Liver (tissue), 9 donors: Measurements from ENCODE around the gene PYDC1. TPM values are rescaled to one million over a fixed set of nuclear protein-coding genes. Genes with fewer than 3 reads are reported as not detected.
"Not testable (repeated sequence)": the region's sequence is repeated elsewhere in the genome, so short reads cannot be mapped to it uniquely, and the experiment has no call there.

Source experiments
- DNase-seq: peaks from one replicate; pipeline ENCODE4 v3.0.0-alpha.2; 2017; ENCODE audit warnings: low spot score
- H3K27ac ChIP-seq, 2 donors: one replicate each; pipeline ENCODE4 v1.7.0; 2013; ENCODE audit warnings: inconsistent platforms in 2 of 2, low read length in 2 of 2, control low read depth in 1 of 2, low read depth in 1 of 2, mild to moderate bottlenecking in 1 of 2
- H3K27me3 ChIP-seq, 4 donors: one replicate each; pipeline versions ENCODE4 v1.6.1 to v1.7.0; 2013; ENCODE audit warnings: low read length in 3 of 4, inconsistent platforms in 1 of 4, mild to moderate bottlenecking in 1 of 4, moderate library complexity in 1 of 4; ENCODE audit not compliant: control insufficient read depth in 4 of 4, insufficient read depth in 4 of 4
- H3K36me3 ChIP-seq, 4 donors: one replicate each; pipeline versions ENCODE4 v1.6.1 to v1.7.0; 2013; ENCODE audit warnings: low read length in 3 of 4, mild to moderate bottlenecking in 3 of 4, low read depth in 1 of 4, moderate library complexity in 1 of 4; ENCODE audit not compliant: control insufficient read depth in 4 of 4, insufficient read depth in 3 of 4
- H3K4me1 ChIP-seq, 4 donors: one replicate each; pipeline versions ENCODE4 v1.6.1 to v1.7.0; 2013; ENCODE audit warnings: low read length in 3 of 4, mild to moderate bottlenecking in 3 of 4, moderate library complexity in 1 of 4; ENCODE audit not compliant: control insufficient read depth in 4 of 4, insufficient read depth in 4 of 4
- H3K4me3 ChIP-seq, 3 donors: one replicate each; pipeline versions ENCODE4 v1.6.1 to v1.7.0; 2013; ENCODE audit warnings: low read length in 3 of 3, control low read depth in 1 of 3, low read depth in 1 of 3, mild to moderate bottlenecking in 1 of 3
- H3K9ac ChIP-seq, 2 donors: one replicate each; pipeline ENCODE4 v1.7.0; 2013; ENCODE audit warnings: low read length in 2 of 2, mild to moderate bottlenecking in 2 of 2, moderate library complexity in 2 of 2, control low read depth in 1 of 2, low read depth in 1 of 2
- H3K9me3 ChIP-seq, 4 donors: one replicate each; pipeline versions ENCODE4 v1.6.1 to v1.7.0; 2013; ENCODE audit warnings: low read length in 3 of 4; ENCODE audit not compliant: control insufficient read depth in 4 of 4
- ATF3 ChIP-seq: IDR thresholded peaks from 2 replicates; pipeline ENCODE4 v1.6.1; 2016; ENCODE audit warnings: antibody characterized with exemption
- FOXA1 ChIP-seq: IDR thresholded peaks from 2 replicates; pipeline ENCODE4 v1.6.1; 2016; ENCODE audit warnings: antibody characterized with exemption
- FOXA2 ChIP-seq: IDR thresholded peaks from 2 replicates; pipeline ENCODE4 v1.6.1; 2016; ENCODE audit warnings: antibody characterized with exemption
- GABPA ChIP-seq, 2 donors: IDR thresholded peaks in 1 of 2; conservative IDR thresholded peaks in 1 of 2; 2 replicates each; pipeline ENCODE4 v1.6.1; 2016; ENCODE audit warnings: antibody characterized with exemption in 2 of 2, mild to moderate bottlenecking in 1 of 2, moderate library complexity in 1 of 2
- HNF4A ChIP-seq, 2 donors: conservative IDR thresholded peaks; 2 replicates each; pipeline ENCODE4 v1.6.1; 2016; ENCODE audit warnings: antibody characterized with exemption in 2 of 2, mild to moderate bottlenecking in 2 of 2
- HNF4G ChIP-seq: IDR thresholded peaks from 2 replicates; pipeline ENCODE4 v1.6.1; 2016; ENCODE audit warnings: antibody characterized with exemption
- NR2F2 ChIP-seq: IDR thresholded peaks from 2 replicates; pipeline ENCODE4 v1.6.1; 2016; ENCODE audit warnings: antibody characterized with exemption
- RAD21 ChIP-seq, 2 donors: IDR thresholded peaks; 2 replicates each; pipeline ENCODE4 v1.6.1; 2016; ENCODE audit warnings: antibody characterized with exemption in 2 of 2, mild to moderate bottlenecking in 2 of 2
- RXRA ChIP-seq, 2 donors: IDR thresholded peaks; 2 replicates each; pipeline ENCODE4 v1.6.1; 2017 to 2018; ENCODE audit warnings: antibody characterized with exemption in 2 of 2, mild to moderate bottlenecking in 1 of 2
- SP1 ChIP-seq: IDR thresholded peaks from 2 replicates; pipeline ENCODE4 v1.6.1; 2018; ENCODE audit warnings: antibody characterized with exemption, mild to moderate bottlenecking
- TAF1 ChIP-seq: conservative IDR thresholded peaks from 2 replicates; pipeline ENCODE4 v1.6.1; 2016; ENCODE audit warnings: antibody characterized with exemption, mild to moderate bottlenecking
- YY1 ChIP-seq: IDR thresholded peaks from 2 replicates; pipeline ENCODE4 v1.6.1; 2016; ENCODE audit warnings: antibody characterized with exemption, mild to moderate bottlenecking
- whole genome bisulfite sequencing: extraction: QIAGEN DNeasy Blood & Tissue Kit; methylation state at CpG from one replicate; pipeline ENCODE4 v1.1.7; 2013; 5-methylcytosine and 5-hydroxymethylcytosine counted together
- polyA plus RNA-seq, 2 donors: library from polyadenylated mRNA; stranded (reverse) in 1 of 2; unstranded in 1 of 2; fragments of 200-250 nt in 1 of 2; fragments of >200 nt in 1 of 2; fragmentation: Nextera tagmentation in 1 of 2; extraction: Ambion mirVana in 1 of 2; gene quantifications; one replicate each; pipeline versions ENCODE4 v1.2.1 to v1.2.3, GENCODE V29; 2013 to 2015
- total RNA-seq, 2 donors: library from RNA; depleted of rRNA; stranded (reverse); fragments of >200 nt; gene quantifications; one replicate each; pipeline ENCODE4 v1.2.3, GENCODE V29; 2014
- TF ChIP-seq, protein P1 (sequence below): IDR thresholded peaks from 2 replicates; pipeline ENCODE4 v1.6.1; 2016; ENCODE audit warnings: antibody characterized with exemption, mild to moderate bottlenecking
- TF ChIP-seq, protein P2 (sequence below): IDR thresholded peaks from 2 replicates; pipeline ENCODE4 v1.6.1; 2016; ENCODE audit warnings: antibody characterized with exemption
- donor health status: healthy.
- donor health status: healthy.
- donor health status: healthy.
- donor health status: healthy.
- donor health status: healthy.

The PYDC1 gene
- total and polyA plus RNA-seq, 4 donors: not detected

DNA sequence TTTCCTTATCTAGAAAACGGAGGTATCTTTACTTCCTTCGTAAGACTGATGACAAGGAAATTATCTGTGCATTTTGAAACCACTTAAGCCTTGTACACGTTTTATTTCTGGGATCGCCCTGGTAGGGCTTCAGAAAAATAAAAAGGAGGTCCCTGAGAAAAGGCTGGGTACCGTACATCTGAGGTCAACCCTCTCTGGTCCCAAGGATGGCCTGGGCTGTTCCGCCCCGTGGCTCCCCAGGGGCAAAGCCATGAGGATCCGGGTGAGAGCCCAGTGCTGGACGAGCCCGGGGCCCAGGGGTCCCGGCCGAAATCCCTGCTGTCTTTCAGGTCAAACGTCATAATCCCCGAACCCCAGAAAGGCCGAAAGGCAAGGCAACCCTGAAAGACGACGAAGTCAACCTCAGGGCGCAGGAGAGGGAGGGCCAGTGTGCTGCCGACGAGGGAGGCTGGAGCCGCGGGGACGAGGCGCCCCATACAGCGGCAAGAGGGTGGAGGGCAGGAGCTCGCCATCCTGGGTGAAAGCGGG is 37.7 kb downstream of the PYDC1 start:
- Histone ChIP-seq H3K27ac (peak overlapping the region; percentile 93 to 98), H3K36me3 (peaks cover 4 to 15% (median 12%) of the 10 kb centered on the region in 4 donors), H3K4me3 (peak overlapping the region; percentile 82 to 90 (median 87)), H3K27me3 (no peaks in the 10 kb centered on the region), H3K9ac (peak overlapping the region; percentile 66 to 75), H3K9me3 (no peaks in the 10 kb centered on the region), H3K4me1 (peaks cover 7 to 34% (median 27%) of the 10 kb centered on the region in 4 donors)
- no peak for DNase-seq
- TF ChIP-seq, protein P1, sequence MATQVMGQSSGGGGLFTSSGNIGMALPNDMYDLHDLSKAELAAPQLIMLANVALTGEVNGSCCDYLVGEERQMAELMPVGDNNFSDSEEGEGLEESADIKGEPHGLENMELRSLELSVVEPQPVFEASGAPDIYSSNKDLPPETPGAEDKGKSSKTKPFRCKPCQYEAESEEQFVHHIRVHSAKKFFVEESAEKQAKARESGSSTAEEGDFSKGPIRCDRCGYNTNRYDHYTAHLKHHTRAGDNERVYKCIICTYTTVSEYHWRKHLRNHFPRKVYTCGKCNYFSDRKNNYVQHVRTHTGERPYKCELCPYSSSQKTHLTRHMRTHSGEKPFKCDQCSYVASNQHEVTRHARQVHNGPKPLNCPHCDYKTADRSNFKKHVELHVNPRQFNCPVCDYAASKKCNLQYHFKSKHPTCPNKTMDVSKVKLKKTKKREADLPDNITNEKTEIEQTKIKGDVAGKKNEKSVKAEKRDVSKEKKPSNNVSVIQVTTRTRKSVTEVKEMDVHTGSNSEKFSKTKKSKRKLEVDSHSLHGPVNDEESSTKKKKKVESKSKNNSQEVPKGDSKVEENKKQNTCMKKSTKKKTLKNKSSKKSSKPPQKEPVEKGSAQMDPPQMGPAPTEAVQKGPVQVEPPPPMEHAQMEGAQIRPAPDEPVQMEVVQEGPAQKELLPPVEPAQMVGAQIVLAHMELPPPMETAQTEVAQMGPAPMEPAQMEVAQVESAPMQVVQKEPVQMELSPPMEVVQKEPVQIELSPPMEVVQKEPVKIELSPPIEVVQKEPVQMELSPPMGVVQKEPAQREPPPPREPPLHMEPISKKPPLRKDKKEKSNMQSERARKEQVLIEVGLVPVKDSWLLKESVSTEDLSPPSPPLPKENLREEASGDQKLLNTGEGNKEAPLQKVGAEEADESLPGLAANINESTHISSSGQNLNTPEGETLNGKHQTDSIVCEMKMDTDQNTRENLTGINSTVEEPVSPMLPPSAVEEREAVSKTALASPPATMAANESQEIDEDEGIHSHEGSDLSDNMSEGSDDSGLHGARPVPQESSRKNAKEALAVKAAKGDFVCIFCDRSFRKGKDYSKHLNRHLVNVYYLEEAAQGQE: no peak
- TF ChIP-seq RAD21 (IDR thresholded peaks at IDR 0.05): no peak
- TF ChIP-seq FOXA2: no peak
- TF ChIP-seq GABPA (IDR thresholded peaks at IDR 0.05 in 1 of 2, conservative IDR thresholded peaks at IDR 0.05 in 1 of 2): no peak
- no peak for TF ChIP-seq SP1
- TF ChIP-seq HNF4G: no peak
- TF ChIP-seq FOXA1: no peak
- TF ChIP-seq, protein P2, sequence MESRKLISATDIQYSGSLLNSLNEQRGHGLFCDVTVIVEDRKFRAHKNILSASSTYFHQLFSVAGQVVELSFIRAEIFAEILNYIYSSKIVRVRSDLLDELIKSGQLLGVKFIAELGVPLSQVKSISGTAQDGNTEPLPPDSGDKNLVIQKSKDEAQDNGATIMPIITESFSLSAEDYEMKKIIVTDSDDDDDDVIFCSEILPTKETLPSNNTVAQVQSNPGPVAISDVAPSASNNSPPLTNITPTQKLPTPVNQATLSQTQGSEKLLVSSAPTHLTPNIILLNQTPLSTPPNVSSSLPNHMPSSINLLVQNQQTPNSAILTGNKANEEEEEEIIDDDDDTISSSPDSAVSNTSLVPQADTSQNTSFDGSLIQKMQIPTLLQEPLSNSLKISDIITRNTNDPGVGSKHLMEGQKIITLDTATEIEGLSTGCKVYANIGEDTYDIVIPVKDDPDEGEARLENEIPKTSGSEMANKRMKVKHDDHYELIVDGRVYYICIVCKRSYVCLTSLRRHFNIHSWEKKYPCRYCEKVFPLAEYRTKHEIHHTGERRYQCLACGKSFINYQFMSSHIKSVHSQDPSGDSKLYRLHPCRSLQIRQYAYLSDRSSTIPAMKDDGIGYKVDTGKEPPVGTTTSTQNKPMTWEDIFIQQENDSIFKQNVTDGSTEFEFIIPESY: no peak
- WGBS: 6% methylated on average over 27 of the region's 27 CpGs

GRCh38 chr16:31177136-31177535 is 39.8 kb downstream of the PYDC1 start:
- Histone ChIP-seq H3K4me1 (peaks cover 2 to 20% (median 18%) of the 10 kb centered on the region in 4 donors), H3K27ac (no peak overlapping the region), H3K9me3 (no peaks in the 10 kb centered on the region), H3K9ac (no peak overlapping the region), H3K4me3 (no peak overlapping the region), H3K36me3 (no peaks in the 10 kb centered on the region), H3K27me3 (no peaks in the 10 kb centered on the region)
- no peak for TF ChIP-seq FOXA1
- no peak for TF ChIP-seq HNF4A (conservative IDR thresholded peaks at IDR 0.05)
- no peak for TF ChIP-seq NR2F2
- TF ChIP-seq HNF4G: no peak
- TF ChIP-seq TAF1: no peak
- no peak for TF ChIP-seq GABPA (IDR thresholded peaks at IDR 0.05 in 1 of 2, conservative IDR thresholded peaks at IDR 0.05 in 1 of 2)
- TF ChIP-seq YY1: no peak
- TF ChIP-seq, protein P2: no peak
- no peak for TF ChIP-seq ATF3
- no peak for TF ChIP-seq SP1
- no peak for TF ChIP-seq RXRA (IDR thresholded peaks at IDR 0.05)
- 62% methylated on average over 3 of the region's 3 CpGs for WGBS
- DNase-seq: no peak

DNA sequence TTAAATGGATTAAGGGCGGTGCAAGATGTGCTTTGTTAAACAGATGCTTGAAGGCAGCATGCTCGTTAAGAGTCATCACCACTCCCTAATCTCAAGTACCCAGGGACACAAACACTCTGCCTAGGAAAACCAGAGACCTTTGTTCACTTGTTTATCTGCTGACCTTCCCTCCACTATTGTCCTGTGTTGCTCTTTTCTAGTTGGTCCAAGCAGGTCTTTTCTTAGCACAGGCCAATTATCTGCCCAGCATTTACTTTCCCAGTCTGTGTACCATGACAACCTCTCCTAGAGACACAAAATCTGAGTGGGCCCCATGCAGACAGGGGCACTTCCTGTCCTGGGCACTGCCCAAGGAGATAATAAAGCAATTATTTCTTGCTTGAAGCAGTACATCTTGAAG is 46.9 kb downstream of the PYDC1 start:
- no CpG with 5 or more reads among the region's 2 CpGs for WGBS
- H3K27ac ChIP-seq: not testable (repeated sequence)

More for the DNA sequence above, 46.9 kb downstream of the PYDC1 start:
- not testable (repeated sequence) for H3K27me3 ChIP-seq, DNase-seq, H3K9ac ChIP-seq, H3K36me3 ChIP-seq, H3K9me3 ChIP-seq, H3K4me3 ChIP-seq, H3K4me1 ChIP-seq
